GM18858 (cell line): ENCODE measurements around the gene CCR5.
"Not testable (repeated sequence)": the region's sequence is repeated elsewhere in the genome, so short reads cannot be mapped to it uniquely, and the experiment has no call there.

Source experiments
- ATAC-seq: cut with Tn5 transposase; IDR thresholded peaks from one replicate; pipeline ENCODE4 v1.9.1; 2021; ENCODE audit not compliant: unreplicated experiment

CCR5 gene

DNA sequence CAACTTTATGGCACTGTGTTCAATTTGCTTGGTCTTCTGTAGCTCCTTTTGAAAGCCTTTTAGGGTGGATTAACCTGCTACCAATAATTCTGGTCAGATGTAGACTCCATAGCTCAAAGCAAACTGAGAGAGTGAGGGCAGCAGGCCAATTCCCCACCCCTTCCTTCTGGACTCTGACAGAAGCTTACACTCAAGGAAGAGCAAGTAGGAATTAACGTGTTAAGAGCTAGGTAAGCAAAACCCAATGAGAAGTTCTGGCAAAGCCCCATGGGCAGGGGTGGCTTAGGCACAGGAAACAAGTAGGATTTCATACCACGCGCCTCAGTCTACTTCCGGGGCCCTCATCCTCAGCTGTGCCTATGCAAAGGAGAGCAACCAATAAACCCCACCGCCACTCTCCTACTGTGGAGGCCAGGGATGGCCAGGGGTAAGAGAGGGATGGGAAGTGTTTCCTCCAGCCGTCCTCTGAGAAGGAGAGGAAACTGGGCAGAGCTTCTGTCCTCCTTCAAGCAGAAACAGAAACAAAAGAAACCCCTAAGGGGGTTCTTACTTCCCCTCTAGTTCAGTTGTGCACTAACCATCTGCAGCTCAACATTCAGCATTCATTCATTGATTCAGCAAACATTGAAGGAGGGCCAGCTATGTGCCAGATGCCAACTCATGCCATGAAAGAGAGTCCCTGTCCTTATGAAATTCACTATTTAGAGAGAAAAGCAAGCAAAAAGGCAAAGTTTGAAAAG, 12.6 kb downstream of the CCR5 start:
- no peak for ATAC-seq

DNA sequence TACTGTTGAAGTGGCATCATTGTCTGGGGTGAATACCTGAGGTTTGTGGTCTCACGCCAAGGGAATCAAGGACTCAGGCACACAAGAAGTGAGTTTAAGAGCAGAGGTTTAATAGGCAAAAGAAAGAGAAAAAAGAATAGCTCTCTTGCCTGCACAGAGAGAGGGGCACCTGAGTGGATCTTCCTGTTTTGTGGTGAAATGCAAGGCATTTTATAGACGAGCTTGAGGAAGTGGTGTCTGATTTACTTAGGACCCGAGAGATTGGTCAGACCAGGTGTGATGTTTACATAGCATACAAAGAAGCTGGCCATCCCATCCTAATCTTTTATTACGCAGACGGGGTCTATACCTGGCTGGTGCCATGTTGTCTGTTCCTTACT, 13.2 kb downstream of the CCR5 start:
- ATAC-seq: no peak

DNA sequence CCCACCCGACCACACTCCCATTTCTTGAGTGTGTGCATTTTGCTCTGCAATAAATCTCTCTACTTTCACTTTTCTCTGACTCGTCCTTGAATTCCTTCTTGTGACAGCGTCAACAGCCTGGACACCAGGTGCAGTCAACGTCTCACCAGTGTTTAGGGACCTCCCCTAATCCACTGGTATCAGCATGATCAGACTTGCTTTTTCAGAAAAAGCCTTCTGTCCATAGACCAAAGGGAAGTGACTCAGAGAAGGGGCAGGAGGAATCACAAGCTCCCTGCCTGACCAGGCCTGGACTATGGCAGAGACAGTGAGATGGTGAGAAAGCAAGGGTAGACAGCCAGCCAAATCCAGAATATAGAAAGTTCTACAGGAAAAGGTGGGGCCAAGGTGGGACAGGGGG, 15.5 kb downstream of the CCR5 start:
- no peak for ATAC-seq

DNA sequence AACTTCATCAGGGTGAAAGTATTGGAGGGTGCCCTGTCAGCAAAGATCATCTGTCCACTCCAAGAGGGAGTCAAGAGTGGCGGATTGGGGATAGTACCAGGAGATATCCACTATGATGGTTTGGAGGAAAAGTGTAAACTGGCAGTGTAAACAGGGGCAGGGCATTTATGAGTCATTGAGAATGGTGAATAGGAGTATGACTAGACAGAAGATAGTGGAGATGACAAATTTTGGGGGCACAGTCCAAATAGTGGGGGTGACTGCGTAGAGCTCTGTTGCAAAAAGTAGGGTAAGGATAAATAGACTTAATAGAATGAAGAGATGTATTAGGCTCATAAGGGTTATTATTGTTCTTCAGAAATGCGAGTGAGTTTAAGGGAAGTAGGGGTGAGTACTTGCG, 18.1 kb downstream of the CCR5 start:
- ATAC-seq: not testable (repeated sequence)

DNA sequence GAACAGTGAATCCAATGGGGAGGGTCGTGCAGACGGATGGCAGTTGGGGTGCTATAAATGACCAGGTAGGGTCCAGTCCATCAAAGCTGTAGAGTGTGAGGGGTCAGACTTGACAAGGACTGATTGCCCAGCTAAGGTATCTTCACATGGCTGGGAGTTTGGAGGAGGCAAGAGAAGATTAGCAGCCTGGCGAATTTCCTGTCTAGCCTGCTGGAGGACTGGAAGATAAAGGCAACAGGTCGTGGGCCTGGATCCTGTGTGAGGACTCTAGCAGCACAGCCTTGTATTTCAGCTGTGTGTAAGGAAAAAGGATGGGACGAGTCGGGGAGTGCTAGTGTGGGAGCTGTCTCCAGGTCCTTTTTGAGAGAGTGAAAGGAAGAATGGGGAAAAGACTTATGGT, 18.6 kb downstream of the CCR5 start:
- no peak for ATAC-seq

DNA sequence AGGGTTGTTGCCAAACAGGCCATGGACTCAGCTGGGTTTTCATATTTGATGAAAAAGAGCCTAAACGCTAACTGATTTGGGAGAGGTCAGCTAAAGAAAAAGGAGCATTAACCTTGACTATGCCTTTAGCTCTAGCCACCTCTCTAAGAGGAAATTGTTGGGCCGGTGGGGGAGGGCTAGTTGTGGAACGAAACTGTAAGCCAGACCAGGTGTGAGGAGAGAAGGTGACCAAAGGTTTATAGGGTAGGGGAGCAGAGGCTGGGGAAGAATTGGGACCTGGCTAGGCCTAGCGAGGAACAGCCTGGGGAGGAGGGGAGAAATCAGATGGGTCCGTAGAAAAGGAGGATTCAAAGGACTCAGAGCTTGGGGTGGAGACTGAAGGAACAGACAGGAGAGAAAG, 20.8 kb downstream of the CCR5 start:
- ATAC-seq: not testable (repeated sequence)

DNA sequence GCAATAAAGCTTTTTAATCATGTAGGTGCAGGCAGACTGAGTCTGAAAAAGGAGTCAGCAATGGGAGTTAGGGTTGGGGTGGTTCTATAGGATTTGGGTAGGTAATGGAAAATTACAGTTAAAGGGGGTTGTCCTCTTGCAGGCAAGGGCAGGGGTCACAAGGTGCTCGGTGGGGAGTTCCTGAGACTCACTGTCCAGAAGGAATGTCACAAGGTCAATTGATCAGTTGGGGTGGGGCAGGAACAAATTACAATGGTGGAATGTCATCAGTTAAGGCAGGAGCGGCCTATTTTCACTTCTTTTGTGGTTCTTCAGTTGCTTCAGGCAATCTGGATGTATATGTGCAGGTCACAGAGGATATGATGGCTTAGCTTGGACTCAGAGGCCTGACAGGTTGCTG, 22.3 kb downstream of the CCR5 start:
- no peak for ATAC-seq

DNA sequence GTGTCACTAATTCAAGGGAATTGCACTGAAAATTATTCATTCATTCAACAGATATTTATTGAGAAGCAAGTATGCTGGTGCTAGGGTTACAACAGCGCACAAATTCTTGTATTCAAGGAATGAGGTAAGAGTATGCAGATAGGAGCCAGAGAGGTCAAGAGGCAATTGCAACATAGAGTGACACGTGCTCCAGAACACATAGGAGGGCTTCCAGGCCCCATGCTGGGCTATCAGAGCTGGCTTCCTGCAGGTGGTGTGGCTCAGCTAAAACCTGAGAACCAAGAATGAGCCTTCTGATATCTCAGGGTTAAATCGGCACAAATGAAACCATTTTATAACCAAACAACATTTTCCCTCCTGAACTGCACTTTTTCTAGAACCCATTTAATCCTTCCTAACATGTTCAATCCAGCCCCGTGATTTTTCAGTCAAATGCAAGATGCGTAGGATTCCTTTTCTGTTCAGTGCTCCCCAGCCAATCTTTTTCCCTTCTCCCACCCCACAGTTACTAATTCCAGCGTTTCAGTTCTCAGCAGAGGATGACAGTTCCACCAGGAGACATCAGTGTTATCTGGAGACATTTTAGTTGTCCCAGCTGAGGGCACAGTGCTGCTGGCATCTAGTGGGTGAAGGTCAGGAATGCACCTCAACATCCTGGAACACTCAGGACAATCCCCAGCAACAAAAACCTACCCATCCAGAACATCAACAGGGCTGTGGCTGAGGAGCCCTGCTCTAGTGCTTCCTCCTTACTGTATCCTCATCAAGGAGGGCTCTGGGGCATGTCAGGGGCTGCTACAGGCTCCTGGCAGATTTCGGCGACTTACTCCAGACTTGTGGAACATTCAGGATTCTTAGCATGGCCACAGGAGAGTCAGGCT, 23.0 kb downstream of the CCR5 start:
- no peak for ATAC-seq

DNA sequence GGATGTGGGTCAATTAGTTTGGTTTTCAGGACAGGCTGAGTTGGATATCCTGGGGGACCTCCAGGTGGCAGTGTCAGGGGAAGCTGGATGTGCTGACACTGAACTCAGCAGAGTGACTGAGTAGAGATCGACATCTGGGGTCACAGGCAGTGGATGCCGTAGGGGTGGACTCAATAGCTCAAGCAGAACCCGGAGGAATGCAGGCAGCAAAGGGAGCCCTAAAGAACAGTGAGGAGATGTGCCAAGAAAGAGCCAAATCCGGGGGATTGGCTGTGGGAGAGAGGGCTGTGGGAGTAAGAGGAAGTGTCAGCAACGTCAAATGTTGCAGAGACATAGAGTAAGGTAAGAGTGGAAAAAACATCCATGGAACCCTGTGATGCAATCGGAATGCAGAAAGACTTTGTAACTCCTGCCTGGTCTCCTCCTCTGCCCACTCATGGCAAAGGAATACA, 24.5 kb downstream of the CCR5 start:
- ATAC-seq: no peak

DNA sequence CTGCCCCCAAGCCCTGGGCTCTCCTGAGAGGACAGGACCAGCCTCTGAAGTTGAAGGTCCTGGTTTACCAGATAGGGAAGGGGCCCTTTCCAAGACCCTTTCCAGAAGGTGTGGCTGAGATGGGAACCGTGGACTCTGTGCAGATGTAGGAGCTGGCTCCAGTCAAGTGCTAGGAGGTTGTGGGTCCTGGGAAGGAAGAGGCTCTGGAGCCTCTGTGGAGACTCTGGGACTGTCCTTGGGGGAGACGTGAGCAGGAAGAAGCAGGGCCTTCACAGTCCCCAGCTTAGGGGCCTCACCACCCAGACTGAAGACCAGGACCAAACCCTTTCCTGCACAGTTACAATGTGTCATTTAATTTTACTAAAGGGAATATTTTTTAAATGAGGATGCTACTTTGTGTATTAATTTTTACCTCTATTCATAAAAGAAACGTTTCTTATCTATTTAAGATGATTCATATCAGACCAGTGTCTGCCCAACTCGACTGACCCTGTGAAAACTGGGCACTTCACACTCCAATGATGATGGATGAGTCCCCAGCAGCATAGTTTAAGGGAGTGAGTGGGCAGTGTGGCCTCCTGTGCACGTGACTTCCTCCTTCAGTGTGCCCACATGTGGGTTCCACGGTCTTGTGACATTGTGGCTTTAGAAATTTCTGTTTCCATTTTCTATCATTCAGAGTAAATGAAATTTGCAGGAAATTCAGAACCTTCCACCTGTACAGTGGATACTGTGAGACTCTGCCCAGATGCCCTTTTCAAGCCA, 25.2 kb downstream of the CCR5 start:
- no peak for ATAC-seq

DNA sequence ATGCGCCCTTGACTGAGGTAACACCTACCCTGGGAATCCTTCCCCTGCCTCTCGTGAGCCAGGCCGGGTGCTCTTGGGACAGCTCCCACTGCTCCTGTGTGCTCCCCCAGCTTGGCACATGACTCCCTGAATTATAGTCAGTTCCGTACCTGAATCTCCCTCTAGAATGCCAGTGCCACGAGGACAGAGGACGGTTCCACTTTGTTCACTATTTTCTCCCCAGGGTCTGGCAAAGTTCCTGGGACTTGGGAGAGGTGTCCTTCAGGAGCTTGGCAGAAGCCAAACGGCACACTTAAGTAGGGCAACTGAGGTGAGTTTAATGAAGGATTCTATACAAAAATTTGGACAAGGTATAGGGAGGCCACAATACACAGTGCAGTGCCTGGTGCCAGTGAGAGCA, 26.4 kb downstream of the CCR5 start:
- ATAC-seq: no peak

DNA sequence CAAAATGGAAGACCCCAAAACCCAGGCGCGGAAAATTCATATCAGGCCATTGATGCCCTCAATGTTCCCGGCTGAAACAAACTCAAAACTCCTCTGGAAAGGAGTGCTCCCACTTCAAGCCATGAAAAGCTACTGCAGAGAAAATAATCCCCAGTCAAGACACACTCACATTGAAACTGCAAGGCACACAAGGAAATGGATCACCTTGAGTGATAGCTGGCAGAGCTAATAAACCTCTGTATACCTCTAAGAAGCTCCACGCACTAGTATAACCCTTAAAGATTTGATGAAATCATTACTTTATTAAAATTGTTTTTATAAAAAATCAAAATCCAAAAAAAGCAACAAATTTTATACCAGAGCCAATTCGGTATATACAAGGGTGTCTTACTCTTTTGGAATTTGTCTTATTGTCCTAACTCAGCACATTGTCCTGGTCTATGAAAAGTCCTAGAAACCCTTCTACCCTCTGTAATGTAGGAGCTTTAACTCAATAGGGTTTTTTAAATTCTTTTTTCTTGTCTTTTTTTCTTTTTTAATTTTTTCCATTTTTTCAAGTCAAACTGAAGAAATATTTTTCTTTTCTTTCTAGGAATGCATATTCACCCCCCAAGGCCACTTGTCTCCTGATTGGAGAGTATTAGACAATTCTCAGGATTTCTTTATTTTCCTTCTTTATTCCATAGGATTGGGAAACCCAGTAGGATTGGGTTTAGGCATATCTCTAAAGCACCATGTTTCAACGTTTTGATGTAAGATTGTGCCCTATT, 27.6 kb downstream of the CCR5 start:
- ATAC-seq: no peak

DNA sequence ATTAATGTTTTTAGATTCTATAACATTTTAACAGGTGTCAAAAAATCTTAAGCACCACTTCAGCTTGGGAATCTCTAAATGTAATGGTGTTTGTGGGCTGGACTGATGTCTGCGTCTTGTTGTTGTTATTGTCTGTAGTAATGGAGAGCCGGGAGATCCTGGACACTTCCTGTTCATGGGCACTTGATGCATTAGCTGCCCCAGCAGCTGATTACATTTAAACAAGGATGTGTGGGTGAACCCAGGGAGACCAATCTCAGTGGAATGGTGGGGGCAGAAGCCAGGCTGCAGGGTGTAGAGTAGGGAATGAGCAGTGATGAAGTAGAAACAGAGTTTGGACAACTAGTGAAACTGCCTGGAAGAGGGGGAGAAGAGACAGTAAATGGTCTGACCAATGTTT, 28.4 kb downstream of the CCR5 start:
- no peak for ATAC-seq

DNA sequence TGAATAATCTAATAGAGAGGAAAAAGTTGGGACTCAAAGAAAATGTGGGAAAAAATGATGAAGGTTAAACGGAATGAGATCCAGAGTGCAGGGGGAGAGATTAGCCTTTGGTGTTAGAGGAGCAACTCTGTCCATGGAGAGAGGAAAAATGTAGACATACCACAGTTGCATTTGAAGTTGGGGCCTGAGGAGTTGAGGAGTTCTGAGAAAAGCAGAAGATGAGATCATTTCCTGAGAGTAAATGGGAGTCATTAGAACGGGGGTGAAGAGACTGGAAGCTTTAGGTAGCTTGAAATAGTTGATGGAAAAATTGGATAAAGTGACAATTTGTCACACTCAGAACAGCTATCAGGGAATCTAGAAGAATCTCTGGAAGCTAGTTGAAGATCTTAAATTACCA, 28.8 kb downstream of the CCR5 start:
- no peak for ATAC-seq

DNA sequence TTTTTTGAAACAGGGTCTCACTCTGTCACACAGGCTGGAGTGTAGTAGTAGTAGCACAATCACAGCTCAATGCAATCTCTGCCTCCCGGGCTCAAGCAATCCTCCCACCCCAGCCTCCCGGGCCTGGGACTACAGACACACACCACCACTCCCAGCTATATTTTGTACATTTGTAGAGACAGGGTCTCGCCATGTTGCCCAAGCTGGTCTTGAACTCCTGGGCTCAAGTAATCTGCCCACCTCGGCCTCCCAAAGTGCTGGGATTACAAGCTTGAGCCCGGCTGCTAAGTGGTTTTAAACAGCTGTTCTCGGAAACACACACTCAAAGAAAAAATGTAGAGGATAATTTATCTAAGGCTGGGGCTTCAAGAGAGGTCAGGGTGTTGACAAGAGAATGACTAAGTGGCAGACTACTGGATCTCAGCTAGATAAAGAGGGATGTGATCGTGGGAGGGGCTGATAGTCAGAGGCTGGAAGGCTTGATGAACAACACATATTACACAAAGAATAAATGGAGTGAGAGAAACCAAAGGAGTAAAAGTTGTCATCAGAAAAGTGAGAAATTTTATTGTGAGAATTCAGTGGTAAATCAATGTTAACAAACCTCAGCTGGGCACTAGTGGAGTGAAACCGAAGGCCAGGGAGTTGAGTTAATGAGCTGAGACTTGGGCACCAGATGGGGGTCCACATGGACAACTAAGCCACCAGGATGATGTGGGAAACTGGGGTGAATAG, 29.4 kb downstream of the CCR5 start:
- no peak for ATAC-seq

DNA sequence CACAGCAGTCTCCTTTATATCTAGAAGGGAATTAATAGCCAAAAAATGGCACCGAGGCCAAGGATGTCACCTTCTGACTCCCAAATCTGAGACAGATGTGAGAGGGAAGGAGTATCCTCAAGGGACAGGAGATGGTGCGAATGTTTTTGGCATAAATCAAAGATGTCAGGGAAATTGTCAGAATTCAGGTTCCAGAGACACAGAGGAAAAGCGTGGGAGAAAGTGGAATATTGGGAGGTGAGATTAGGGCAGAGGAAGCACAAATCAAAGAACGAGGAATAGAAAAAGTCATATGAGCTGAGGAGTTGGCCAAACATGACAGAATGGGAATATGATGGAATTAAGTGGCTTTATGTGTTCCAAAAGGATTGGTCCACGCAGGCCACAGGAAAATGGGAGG, 30.1 kb downstream of the CCR5 start:
- ATAC-seq: no peak

DNA sequence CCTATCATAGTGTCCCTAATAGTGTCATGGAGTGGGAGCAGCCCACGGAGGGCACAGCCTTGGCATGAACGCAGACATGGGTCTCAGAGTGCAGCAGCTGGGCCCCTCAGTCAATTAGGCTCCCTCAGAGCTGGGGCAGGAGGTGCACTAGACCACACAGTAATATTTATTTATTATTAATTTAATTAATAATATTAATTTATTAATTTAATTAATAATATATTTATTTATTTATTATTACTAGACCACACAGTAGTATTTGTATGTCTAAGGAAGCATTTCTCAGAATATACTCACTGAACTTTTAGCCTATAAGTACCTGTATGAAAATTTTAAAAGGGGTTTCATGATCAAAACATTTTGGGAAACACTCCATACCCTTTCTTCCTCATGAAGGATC, 30.8 kb downstream of the CCR5 start:
- ATAC-seq: no peak

DNA sequence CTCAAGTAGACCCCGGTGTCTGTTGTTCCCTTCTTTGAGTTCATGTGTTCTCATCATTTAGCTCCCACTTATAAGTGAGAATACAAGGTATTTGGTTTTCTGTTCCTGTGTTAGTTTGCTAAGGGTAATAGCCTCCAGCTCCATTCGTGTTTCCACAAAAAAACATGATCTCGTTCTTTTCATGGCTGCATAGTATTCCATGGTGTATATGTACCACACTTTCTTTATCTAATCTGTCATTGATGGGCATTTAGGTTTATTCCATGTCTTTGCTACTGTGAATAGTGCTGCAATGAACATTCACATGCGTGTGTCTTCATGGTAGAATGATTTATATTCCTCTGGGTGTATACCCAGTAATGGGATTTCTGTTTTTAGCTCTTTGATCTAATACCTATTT, 32.2 kb downstream of the CCR5 start:
- ATAC-seq: not testable (repeated sequence)

DNA sequence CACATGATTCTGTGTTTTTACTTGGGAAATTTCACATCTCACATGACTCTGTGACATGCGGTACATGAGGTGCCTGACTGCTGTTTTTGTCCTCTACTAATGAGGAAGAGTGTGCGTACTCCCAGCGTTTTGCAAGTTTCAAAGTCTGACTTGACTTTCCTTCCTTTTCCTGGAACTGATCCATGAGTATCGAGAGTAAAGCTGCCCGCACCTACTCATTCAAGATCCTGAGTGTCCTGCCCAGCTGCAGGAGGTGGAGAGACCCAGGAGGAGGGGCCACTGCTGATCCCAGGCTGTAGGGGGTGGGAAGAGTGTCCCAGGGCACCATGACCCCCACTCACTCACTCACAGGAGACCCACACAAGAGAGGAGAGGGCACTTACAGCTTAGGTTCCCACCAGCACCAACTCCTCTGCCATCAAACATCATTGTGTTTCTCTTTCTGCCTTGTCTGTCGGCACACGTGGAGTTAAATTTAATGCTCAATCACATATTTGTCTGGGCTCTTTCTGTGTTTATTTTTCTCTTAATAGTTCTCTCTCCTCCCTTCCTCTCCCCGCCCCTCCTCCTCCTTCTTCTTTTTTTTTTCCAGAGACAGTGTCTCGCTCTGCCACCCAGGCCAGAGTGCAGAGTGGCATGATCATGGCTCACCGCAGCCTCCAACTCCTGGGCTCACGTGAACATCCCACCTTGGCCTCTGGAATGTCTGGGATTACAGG, 34.7 kb downstream of the CCR5 start:
- no peak for ATAC-seq

DNA sequence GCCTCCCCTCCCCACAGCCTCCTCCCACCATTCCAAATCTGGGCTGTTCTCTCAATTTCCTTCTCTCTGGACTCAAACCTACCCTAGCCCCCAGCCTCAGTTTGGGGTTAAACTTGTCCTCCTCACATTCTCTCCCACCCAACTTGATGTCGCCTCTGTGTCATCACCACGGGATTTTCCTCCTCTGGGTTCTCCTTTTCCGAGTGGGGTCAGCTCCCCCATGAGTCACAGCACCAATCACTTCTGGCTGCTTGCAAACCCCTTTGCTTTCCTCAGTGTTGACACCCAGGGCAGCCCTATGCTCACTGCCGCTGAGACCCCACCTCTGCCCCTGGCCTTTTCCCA, 35.7 kb downstream of the CCR5 start:
- ATAC-seq: no peak
